Tibial nerve (tissue), 4 donors: ENCODE measurements around the gene GLYAT.

ENCODE experiments used
- EP300 ChIP-seq, 2 donors: sonication (generic); formaldehyde crosslinking; IDR thresholded peaks; one replicate each; pipeline ENCODE4 v1.6.1; 2017; ENCODE audit warnings: antibody characterized with exemption in 2 of 2, mild to moderate bottlenecking in 1 of 2
- POLR2A ChIP-seq, 2 donors: fragments of 450-650 bp; IDR thresholded peaks; one replicate each; pipeline ENCODE4 v1.6.1; 2017; ENCODE audit warnings: antibody characterized with exemption in 2 of 2, mild to moderate bottlenecking in 2 of 2, moderate library complexity in 2 of 2
- TF ChIP-seq, protein P1 (sequence below), 5 experiments: fragments of 200-600 bp in 3 of 5; fragments of 450-650 bp in 2 of 5; sonication (generic) in 3 of 5; IDR thresholded peaks; one replicate each; pipeline ENCODE4 v1.5.1; 2016 to 2019; ENCODE audit warnings: antibody characterized with exemption in 5 of 5, mild to moderate bottlenecking in 3 of 5, moderate library complexity in 2 of 5

GRCh38 chr11:58719406-58720117 is 12.2 kb downstream of the GLYAT start:
- TF ChIP-seq, protein P1, sequence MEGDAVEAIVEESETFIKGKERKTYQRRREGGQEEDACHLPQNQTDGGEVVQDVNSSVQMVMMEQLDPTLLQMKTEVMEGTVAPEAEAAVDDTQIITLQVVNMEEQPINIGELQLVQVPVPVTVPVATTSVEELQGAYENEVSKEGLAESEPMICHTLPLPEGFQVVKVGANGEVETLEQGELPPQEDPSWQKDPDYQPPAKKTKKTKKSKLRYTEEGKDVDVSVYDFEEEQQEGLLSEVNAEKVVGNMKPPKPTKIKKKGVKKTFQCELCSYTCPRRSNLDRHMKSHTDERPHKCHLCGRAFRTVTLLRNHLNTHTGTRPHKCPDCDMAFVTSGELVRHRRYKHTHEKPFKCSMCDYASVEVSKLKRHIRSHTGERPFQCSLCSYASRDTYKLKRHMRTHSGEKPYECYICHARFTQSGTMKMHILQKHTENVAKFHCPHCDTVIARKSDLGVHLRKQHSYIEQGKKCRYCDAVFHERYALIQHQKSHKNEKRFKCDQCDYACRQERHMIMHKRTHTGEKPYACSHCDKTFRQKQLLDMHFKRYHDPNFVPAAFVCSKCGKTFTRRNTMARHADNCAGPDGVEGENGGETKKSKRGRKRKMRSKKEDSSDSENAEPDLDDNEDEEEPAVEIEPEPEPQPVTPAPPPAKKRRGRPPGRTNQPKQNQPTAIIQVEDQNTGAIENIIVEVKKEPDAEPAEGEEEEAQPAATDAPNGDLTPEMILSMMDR (IDR thresholded peaks at IDR 0.05) = no peak
- no peak for TF ChIP-seq EP300 (IDR thresholded peaks at IDR 0.05)
- TF ChIP-seq POLR2A (IDR thresholded peaks at IDR 0.05) = no peak
